Measurements from ENCODE around the gene FADS1.

- TF ChIP-seq, protein P1, sequence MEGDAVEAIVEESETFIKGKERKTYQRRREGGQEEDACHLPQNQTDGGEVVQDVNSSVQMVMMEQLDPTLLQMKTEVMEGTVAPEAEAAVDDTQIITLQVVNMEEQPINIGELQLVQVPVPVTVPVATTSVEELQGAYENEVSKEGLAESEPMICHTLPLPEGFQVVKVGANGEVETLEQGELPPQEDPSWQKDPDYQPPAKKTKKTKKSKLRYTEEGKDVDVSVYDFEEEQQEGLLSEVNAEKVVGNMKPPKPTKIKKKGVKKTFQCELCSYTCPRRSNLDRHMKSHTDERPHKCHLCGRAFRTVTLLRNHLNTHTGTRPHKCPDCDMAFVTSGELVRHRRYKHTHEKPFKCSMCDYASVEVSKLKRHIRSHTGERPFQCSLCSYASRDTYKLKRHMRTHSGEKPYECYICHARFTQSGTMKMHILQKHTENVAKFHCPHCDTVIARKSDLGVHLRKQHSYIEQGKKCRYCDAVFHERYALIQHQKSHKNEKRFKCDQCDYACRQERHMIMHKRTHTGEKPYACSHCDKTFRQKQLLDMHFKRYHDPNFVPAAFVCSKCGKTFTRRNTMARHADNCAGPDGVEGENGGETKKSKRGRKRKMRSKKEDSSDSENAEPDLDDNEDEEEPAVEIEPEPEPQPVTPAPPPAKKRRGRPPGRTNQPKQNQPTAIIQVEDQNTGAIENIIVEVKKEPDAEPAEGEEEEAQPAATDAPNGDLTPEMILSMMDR (IDR thresholded peaks at IDR 0.05; ENCODE audit: extremely low read depth in 1 of 2, insufficient read depth in 1 of 2, low read depth in 1 of 2, low read length in 2 of 2), result no peak
- TF ChIP-seq JUN (IDR thresholded peaks at IDR 0.05; ENCODE audit: borderline replicate concordance, insufficient read depth, insufficient read length, low read depth) (no peak), POLR2AphosphoS5 (IDR thresholded peaks at IDR 0.05; ENCODE audit: insufficient read depth, low read depth, low read length) (no peak)
These were observed 3.9 kb downstream of the FADS1 start for GRCh38 chr11:61812736-61813411.

Measured in endothelial cell of umbilical vein (primary cell).